ENCODE measurements around the gene CEP76.
"Not testable (repeated sequence)": the region's sequence is repeated elsewhere in the genome, so short reads cannot be mapped to it uniquely, and the experiment has no call there.

Gene CEP76

GRCh38 chr18:12640881-12641200 is 61.7 kb downstream of the CEP76 start:
- DNase-seq (ENCODE audit: low read depth in 2 of 2): no peak

GRCh38 chr18:12639990-12640880 is 62.3 kb downstream of the CEP76 start:
- no peak for DNase-seq (ENCODE audit: low read depth in 2 of 2)

GRCh38 chr18:12638644-12639124 is 63.8 kb downstream of the CEP76 start:
- DNase-seq (ENCODE audit: low read depth in 2 of 2): no peak

- DNase-seq (ENCODE audit: low read depth in 2 of 2): no peak
Measured at GRCh38 chr18:12637901-12638643, 64.5 kb downstream of the CEP76 start.

- DNase-seq (ENCODE audit: low read depth in 2 of 2): no peak
Measured at GRCh38 chr18:12637393-12637792, 65.1 kb downstream of the CEP76 start.

GRCh38 chr18:12631831-12632477 is 70.6 kb downstream of the CEP76 start:
- DNase-seq (ENCODE audit: low read depth in 2 of 2): no peak

- DNase-seq (ENCODE audit: low read depth in 2 of 2): no peak
Measured at GRCh38 chr18:12630136-12630535, 72.4 kb downstream of the CEP76 start.

GRCh38 chr18:12628706-12629702 is 73.5 kb downstream of the CEP76 start:
- no peak for DNase-seq (ENCODE audit: low read depth in 2 of 2)

- not testable (repeated sequence) for DNase-seq (ENCODE audit: low read depth in 2 of 2)
Measured at GRCh38 chr18:12627199-12627598, 75.3 kb downstream of the CEP76 start.

- no peak for DNase-seq (ENCODE audit: low read depth in 2 of 2)
Measured at GRCh38 chr18:12625241-12625640, 77.3 kb downstream of the CEP76 start.

All from stimulated activated CD8-positive, alpha-beta memory T cell treated with anti-CD3 and anti-CD28 coated beads, Interleukin-2, amount 100 ng/mL, for 48 hours (primary cell).